Liver (tissue), 3 donors: ENCODE data around the gene FAM98B.

ENCODE experiments used
- CTCF ChIP-seq: fragments of 150-350 bp; IDR thresholded peaks from 2 replicates; pipeline ENCODE4 v1.5.1; 2017; ENCODE audit warnings: improper control_type of control experiment, low read depth, low read length; ENCODE audit not compliant: missing input control
- EGR1 ChIP-seq, 2 donors: IDR thresholded peaks; 2 replicates each; pipeline ENCODE4 v1.6.1; 2016 to 2018; ENCODE audit warnings: antibody characterized with exemption in 2 of 2, low read depth in 2 of 2
- FOXA1 ChIP-seq: IDR thresholded peaks from 2 replicates; pipeline ENCODE4 v1.6.1; 2016; ENCODE audit warnings: antibody characterized with exemption
- GABPA ChIP-seq, 2 donors: IDR thresholded peaks in 1 of 2; conservative IDR thresholded peaks in 1 of 2; 2 replicates each; pipeline ENCODE4 v1.6.1; 2016; ENCODE audit warnings: antibody characterized with exemption in 2 of 2, mild to moderate bottlenecking in 1 of 2, moderate library complexity in 1 of 2
- HNF4A ChIP-seq, 2 donors: conservative IDR thresholded peaks; 2 replicates each; pipeline ENCODE4 v1.6.1; 2016; ENCODE audit warnings: antibody characterized with exemption in 2 of 2, mild to moderate bottlenecking in 2 of 2
- JUND ChIP-seq, 2 donors: IDR thresholded peaks; 2 replicates each; pipeline ENCODE4 v1.6.1; 2016; ENCODE audit warnings: antibody characterized with exemption in 2 of 2
- RAD21 ChIP-seq, 2 donors: IDR thresholded peaks; 2 replicates each; pipeline ENCODE4 v1.6.1; 2016; ENCODE audit warnings: antibody characterized with exemption in 2 of 2, mild to moderate bottlenecking in 2 of 2
- TAF1 ChIP-seq: conservative IDR thresholded peaks from 2 replicates; pipeline ENCODE4 v1.6.1; 2016; ENCODE audit warnings: antibody characterized with exemption, mild to moderate bottlenecking
- TF ChIP-seq, protein P1 (sequence below): IDR thresholded peaks from 2 replicates; pipeline ENCODE4 v1.6.1; 2016; ENCODE audit warnings: antibody characterized with exemption, mild to moderate bottlenecking
- TF ChIP-seq, protein P2 (sequence below): IDR thresholded peaks from 2 replicates; pipeline ENCODE4 v1.6.1; 2016; ENCODE audit warnings: antibody characterized with exemption
- donor health status: healthy.
- donor health status: healthy.

DNA sequence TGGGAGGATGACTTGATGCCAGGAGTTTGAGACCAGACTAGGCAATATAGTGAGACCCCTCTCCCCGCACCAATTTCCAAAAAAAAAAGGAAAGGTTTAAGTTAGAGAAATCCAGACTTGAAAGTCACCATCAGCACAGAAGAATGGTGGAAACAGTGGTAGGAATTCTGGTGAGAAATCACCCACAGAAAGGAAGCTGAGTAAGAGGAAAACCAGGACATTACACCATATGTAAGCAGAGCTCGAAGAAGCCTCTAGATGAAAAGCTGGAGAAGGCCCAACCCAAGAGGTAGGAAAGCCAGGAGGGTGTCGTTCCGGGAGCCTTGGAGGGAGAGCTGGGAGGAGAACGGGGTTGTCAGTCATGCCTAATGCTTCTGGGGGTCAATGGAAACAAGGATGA, 70.2 kb downstream of the FAM98B start:
- TF ChIP-seq CTCF (no peak), TAF1 (no peak), JUND (IDR thresholded peaks at IDR 0.05) (no peak), EGR1 (IDR thresholded peaks at IDR 0.05; ENCODE audit: low read depth in 2 of 2) (no peak), RAD21 (IDR thresholded peaks at IDR 0.05) (no peak), FOXA1 (no peak), GABPA (IDR thresholded peaks at IDR 0.05 in 1 of 2, conservative IDR thresholded peaks at IDR 0.05 in 1 of 2) (no peak), HNF4A (conservative IDR thresholded peaks at IDR 0.05) (no peak)
- TF ChIP-seq, protein P1, sequence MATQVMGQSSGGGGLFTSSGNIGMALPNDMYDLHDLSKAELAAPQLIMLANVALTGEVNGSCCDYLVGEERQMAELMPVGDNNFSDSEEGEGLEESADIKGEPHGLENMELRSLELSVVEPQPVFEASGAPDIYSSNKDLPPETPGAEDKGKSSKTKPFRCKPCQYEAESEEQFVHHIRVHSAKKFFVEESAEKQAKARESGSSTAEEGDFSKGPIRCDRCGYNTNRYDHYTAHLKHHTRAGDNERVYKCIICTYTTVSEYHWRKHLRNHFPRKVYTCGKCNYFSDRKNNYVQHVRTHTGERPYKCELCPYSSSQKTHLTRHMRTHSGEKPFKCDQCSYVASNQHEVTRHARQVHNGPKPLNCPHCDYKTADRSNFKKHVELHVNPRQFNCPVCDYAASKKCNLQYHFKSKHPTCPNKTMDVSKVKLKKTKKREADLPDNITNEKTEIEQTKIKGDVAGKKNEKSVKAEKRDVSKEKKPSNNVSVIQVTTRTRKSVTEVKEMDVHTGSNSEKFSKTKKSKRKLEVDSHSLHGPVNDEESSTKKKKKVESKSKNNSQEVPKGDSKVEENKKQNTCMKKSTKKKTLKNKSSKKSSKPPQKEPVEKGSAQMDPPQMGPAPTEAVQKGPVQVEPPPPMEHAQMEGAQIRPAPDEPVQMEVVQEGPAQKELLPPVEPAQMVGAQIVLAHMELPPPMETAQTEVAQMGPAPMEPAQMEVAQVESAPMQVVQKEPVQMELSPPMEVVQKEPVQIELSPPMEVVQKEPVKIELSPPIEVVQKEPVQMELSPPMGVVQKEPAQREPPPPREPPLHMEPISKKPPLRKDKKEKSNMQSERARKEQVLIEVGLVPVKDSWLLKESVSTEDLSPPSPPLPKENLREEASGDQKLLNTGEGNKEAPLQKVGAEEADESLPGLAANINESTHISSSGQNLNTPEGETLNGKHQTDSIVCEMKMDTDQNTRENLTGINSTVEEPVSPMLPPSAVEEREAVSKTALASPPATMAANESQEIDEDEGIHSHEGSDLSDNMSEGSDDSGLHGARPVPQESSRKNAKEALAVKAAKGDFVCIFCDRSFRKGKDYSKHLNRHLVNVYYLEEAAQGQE = no peak
- TF ChIP-seq, protein P2, sequence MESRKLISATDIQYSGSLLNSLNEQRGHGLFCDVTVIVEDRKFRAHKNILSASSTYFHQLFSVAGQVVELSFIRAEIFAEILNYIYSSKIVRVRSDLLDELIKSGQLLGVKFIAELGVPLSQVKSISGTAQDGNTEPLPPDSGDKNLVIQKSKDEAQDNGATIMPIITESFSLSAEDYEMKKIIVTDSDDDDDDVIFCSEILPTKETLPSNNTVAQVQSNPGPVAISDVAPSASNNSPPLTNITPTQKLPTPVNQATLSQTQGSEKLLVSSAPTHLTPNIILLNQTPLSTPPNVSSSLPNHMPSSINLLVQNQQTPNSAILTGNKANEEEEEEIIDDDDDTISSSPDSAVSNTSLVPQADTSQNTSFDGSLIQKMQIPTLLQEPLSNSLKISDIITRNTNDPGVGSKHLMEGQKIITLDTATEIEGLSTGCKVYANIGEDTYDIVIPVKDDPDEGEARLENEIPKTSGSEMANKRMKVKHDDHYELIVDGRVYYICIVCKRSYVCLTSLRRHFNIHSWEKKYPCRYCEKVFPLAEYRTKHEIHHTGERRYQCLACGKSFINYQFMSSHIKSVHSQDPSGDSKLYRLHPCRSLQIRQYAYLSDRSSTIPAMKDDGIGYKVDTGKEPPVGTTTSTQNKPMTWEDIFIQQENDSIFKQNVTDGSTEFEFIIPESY = no peak
